Activated CD4-positive, CD25-positive, alpha-beta regulatory T cell (primary cell): ENCODE measurements around the gene DDOST.

ENCODE experiments used
- DNase-seq, 4 experiments: peaks; one replicate each; lab custom pipeline; 2025; lab: John Stamatoyannopoulos, UW

The DDOST gene

DNA sequence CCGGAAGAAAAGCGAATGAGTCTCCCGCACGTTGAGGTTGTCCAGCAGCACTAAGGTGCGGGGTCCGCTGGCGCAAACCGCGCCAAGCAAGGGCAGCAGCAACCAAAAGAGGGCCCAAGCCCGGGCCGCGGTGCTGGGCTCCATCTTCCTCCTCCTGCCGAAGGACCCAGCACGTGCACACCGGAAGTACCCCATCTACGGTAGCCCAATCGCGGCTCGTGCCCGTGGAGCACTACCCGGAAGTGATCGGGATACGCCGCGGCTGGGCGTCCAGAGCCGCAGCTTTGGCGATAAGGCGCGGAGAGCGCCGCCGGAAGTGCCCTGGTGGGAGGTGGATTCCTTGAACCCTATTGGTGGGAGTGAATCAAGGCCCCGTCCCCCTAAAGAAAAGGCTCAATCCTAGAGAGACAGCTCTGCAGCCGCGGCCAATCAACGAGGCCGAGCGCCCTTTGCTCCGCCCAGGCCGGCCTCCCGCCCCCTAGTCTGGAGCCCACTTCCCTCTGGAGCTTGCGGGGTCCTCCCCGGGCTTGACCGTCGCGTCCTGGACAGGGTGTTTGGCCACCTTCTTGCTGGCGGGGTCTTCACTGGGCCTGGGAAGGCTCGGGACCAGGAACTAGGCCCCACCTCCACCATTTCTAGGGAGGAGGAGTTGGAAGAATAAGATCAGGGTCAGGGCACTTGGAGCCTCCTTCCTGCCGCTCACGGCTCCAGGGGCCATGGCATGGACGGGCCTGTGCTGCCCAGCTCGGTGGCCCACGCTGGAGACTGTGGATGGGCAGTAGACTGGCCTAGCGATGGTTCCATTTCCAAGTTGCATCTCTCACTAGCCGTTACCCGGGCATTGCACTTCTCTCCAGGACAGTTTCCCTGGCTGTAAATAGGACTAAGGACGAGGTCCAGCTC lies at the start of gene DDOST:
TSS of gene DDOST (minus strand) at position 163 of the 903 bp plus-strand sequence. CDS start at position 144, 19 bp downstream.
- peak; percentile 85 to 91 (median 88) for DNase-seq

DNA sequence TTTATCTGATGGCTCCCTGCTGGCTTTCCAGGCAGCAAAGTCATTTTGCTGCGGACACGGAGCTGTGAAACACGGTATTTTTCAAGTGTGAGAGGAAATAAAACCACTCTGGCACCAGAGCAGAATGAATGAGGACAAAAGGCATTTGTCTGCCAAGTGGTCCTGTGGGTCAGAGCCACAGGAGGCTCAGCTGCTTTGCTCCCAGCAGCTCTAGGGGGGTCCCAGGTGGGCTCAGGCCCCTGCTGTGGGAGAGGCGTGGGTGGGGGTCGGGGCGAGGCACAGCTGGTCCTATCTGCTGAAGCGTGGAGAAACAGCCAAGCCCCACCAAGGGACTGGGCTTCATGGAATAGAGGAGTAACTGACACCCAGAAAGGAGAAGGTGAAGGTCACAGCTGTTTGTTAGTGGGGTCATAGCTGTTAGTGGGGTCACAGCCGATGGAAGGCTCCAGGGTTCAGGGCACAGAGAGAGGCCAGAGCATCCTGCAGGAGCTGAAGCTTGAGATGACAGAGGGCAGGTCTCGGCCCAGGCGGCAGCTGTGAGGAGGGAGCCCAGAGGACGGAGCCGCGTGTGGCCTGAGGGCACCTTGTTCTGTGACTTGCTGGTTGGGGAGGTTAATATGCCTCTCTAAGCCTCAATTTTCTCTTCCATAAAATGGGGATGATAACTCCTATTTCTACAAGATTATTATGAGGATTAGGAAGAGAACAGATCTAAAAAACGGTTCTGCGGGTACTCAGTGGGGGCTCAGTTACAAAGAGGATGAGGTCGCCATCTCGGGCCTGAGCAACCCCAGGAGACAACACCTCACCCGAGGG lies 49.5 kb upstream of the DDOST start:
- DNase-seq: no peak

DNA sequence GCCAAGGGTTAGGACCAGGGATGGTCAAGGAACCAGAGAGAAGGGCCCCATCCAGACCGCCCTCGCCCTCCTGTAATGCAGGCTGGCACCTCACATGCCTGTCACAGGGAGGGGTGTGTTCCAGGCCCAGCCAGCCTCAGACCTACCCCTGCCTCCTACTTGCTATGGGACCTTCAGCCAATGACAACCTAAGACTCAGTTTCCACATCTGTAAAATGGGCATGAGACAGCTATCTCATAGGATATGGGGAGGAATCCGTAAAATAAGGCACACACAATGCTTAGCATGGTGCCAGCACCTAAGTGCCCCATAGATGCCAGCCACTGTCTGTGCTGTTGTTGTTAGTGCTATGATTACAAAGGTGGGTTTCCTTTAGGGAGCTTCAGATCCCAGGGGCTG lies 48.7 kb upstream of the DDOST start:
- no peak for DNase-seq

DNA sequence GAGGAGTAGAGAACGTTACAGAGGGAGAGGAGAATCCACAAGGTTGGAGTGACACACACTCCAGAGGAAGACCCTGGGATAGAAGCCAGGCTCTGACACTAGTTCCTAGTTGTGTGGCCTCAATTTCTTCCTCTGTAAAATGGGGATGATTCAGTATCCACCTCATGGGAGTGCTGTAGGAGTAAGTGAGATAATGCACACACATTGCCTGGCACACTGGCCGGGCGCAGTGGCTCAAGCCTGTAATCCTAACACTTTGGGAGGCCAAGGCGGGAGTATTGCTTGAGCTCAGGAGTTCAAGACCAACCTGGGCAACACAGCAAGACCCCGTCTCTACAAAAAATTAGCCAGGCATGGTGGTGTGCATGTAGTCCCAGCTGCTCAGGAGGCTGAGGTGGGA lies 47.7 kb upstream of the DDOST start:
- DNase-seq: no peak

DNA sequence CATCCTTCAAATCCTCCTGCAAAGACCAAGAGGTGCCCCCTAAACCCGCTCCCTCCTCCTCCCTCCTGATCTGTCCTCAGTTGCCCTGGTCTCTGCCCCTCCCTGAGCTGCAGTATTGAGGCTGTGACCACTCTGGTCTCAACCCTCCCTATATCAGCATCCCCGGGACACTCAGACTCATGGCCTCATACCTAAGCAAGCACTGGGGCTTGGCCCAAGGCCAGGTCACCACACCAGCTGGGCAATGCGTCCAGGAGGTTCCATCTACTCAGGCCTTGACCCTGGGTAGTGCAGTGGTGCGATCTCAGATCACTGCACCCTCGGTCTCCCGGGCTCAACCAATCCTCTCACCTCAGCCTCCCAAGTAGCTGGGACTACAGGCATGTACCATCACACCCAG lies 46.9 kb upstream of the DDOST start:
- no peak for DNase-seq

DNA sequence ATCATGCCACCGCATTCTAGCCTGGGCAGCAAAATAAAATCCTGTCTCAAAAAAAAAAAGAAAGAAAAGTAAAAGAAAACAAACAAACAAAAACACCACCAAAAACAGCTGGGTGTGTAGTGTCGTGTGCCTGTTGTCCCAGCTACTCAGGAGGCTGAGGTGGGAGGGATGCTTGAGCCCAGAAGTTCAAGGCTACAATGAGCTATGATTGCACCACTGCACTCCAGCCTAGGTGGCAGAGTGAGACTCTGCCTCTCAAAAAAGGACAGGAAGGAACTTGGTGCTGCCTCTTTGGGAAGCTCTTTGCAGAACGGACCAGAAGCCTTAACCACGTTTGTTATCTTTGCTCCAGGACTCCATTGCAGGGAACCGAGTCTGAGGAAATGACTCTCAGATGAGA lies 45.7 kb upstream of the DDOST start:
- DNase-seq: no peak

DNA sequence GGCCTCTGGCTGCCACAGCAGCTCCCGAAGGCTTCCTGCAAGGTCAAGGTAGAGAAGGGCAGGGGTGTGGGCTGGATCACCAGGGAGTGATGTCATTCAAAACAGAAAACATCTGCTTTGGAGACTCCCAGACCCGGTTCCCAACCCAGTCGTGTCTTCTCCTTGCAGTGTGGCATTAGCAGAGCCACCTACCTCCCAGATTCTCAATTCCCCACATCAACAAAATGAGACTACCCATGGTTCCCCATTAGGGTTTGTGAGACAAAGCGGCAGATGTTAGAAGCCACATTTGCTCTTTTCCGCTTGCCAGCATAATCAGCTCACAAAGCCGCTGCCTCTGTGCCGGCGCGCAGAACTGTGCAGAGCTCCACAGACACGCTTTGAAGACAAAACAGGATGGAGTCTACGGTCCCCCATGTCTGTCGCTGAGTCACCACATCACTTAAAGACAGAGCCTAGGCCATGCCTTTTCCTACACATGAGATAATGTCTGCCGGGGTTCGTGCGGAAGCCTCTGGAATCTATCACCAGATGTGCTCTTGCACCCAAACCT lies 44.1 kb upstream of the DDOST start:
- DNase-seq: no peak

DNA sequence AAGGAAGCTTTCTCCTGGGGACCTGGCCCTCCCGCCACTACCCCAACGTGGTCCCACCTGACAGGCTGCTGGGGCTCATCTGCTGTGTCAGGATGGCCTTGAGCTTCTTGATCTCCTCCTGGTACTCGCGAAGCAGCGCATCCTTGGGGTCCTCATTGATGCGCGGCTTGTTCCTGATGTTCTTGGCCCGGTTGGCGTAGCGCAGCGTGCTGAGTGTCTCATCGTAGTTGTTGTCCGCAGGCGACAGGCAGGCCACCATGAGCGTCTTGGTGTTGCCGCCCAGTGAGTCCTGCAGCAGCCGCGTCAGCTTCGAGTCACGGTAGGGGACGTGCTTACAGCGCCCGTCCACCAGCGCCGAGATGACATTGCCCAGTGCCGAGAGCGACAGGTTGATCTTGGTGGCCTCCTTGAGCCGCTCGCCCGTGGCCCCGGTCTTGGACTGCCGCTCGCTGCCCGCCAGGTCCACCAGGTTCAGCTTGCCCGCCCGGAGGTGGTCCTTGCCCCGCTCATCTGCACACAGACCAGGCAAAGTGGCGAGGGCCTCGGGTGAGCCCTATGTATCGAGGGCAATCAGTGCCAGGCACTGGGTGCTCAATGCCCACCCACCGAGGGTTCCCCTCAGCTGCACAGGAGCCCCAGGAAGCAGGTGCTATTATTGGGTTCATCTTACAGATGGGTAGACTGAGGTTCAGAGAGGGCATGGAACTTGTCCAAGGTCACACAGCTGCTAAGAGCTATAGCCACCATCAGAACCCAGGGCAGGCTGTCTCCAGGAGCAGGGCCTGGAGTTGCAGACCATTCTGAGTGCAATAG lies 43.4 kb upstream of the DDOST start:
- DNase-seq: no peak

DNA sequence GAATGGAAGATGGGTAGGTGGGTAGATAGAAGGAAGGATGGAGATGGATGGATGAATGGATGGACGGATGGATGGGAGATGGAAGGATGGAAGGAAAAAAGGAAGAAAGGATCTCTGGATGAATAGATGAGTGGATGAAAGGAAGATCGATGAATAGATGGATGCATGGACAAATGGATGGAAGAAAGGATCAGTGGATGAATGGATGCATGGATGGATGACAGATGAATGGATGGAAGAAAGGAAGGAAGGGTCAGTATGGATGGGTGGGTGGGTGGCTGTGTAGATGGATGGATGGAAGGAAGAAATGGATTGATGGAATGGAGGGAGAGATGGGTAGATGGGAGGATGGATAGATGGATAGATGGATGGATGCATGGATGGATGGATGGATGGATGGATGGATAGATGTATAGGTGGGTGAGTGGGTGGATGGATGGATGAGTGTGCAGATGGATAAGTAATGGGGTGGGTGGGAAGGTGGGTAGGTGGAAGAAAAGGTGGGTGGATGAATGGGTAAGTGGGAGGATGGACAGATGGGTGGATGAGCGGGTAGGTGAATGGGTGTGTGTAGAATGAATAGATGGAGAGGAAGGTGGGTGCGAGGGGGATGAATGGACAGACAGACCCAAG lies 42.1 kb upstream of the DDOST start:
- no peak for DNase-seq

DNA sequence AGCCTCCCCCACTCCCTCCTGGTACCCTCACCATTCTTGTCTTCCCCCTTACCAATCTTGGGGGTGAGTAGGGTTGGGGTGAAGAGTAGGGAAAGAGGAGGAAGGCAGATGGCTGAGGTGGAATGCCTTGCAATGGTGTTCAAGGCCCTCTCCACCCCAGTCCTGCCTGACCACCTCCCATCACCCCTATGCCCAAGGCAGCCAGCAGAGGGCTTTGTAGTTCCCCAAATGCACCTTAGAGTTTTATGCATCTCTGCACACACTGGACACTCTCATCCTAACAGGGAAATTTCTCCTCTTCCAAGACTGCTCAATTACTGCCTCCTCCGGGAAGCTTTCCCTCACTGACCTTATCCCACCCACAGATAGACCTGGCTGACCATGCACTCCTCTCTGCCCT lies 41.2 kb upstream of the DDOST start:
- no peak for DNase-seq

DNA sequence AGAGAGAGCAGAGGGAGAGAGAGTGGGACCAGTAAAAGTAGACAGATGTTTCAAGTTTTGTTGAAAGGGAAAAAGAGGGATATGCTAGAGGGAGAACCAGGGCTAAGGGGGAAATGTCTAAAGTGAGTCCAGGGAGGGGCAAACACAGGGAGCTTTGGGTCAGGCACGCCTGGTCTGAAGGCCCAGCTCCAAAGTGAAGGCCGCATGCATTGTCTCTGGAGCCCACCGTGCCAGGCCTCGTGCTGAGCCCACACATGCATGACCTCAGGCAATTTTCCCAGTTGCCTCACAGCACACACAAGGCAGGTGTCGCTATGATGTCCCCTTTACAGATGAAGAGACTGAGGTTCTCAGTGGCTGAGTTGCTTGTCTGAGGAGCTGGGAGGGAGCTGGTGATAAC lies 40.7 kb upstream of the DDOST start:
- no peak for DNase-seq

DNA sequence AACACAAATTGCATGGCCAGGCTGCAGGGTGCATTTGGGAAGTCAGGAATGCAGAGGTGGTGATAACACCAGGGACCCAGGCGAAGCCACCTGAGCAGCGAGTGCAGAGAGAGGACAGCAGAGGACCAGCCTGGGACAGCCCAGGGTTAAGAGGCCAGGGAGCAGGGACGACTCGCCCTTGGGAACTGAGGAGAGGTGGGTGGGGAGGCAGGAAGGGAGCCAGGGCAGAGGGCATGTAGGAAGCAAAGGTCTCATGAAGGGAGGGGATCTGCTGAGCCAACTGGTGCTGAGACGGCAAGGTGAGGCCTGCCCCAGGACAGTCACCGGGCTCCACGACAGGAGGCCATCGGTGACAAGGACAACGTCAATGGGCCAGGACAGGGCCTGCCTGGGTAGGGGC lies 40.3 kb upstream of the DDOST start:
- DNase-seq: no peak

DNA sequence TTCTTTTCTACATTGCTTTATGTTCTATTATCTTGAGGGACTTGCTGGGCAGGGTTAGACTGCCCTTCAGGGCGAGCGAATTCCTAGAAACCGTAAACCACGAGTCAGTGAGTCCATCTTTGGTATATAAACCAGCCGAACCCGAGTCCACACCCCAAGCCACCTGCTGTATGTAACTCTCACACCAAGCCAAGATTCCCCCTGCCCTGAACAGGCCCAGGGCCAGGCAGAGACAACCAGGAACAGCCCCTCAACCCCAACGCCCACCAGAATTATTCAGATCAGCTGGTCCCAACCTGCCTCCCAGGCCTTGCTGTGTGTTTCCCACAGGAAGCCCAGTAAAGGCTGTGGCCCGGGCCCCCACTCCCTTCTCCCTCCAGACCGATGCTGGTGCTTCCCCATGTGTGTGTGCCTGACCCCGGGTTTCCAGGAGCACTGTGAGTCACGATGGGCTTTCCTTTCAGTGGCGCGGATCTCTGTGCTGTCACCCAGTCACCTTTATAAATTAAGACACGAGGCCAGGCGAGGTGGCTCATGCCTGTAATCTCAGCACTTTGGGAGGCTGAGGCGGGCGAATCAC lies 39.6 kb upstream of the DDOST start:
- no peak for DNase-seq

DNA sequence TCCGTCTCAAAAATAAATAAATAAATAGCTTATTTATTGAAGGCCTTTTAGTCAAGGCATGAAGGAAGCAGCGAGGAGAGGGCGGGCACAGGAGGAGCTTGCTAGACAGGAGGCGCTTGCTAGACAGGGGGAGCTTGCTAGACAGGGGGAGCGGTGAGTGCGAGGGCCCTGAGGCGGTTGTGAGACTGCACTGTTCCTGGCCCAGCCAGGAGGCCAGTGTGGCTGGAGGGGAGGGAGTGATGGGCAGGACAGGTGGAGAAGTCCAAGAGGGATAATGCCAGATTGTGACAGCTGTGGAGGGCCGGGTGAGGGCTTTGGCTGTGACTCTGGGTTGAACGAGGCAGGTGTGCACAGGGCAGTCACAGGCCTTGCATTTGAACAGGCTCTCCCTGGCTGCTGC lies 38.4 kb upstream of the DDOST start:
- no peak for DNase-seq

DNA sequence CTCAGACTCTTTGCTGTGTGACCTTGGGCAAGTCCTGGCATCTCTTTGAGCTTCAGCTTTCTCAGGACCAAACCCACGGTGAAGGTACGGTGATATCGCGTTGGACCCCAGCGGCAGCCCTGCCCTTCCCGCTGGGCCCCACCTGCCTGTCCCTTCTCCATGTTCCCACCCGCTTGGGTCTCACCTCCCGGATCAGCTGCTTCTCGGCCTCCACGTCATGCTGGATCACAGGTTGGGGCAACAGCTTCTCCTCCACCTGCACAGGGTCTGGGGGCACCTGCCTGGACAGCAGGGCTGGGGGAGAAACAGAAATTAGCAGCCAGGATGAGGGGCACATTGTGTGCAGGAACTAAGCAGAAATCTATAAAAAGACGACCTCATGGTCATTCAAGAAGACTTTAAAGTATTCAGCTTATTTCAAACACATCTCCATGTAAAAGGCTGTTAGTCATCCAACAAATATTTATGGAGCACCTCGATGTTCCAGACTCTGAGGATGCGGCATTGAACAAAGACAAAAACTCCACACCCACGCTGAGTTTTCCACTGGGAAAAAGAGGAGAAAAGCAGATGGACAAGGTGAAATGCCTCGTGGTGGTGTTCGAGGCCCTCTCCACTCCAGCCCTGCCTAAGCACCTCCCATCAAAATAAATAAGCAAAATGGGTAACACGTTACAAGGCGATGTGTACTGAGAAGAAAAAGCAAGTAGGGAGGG lies 37.2 kb upstream of the DDOST start:
- no peak for DNase-seq

DNA sequence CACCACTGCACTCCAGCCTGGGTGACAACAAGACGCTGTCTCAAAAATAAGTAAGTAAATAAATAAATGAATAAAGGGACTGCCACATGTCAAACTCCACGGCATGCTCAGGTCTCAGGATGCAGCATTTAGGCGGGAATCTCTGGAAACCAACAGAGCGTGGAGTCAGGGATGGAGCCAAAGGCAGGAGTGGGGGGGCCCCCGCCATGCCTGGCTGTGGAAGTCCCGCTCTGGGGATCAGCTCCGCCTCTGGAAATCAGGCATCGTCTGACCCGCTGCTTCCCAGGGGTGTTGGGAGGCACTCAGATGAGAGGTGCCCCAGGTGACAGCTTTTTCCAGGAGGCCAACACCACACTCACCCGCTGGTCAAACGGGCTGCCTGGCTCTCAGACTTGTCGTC lies 36.4 kb upstream of the DDOST start:
- DNase-seq: no peak

DNA sequence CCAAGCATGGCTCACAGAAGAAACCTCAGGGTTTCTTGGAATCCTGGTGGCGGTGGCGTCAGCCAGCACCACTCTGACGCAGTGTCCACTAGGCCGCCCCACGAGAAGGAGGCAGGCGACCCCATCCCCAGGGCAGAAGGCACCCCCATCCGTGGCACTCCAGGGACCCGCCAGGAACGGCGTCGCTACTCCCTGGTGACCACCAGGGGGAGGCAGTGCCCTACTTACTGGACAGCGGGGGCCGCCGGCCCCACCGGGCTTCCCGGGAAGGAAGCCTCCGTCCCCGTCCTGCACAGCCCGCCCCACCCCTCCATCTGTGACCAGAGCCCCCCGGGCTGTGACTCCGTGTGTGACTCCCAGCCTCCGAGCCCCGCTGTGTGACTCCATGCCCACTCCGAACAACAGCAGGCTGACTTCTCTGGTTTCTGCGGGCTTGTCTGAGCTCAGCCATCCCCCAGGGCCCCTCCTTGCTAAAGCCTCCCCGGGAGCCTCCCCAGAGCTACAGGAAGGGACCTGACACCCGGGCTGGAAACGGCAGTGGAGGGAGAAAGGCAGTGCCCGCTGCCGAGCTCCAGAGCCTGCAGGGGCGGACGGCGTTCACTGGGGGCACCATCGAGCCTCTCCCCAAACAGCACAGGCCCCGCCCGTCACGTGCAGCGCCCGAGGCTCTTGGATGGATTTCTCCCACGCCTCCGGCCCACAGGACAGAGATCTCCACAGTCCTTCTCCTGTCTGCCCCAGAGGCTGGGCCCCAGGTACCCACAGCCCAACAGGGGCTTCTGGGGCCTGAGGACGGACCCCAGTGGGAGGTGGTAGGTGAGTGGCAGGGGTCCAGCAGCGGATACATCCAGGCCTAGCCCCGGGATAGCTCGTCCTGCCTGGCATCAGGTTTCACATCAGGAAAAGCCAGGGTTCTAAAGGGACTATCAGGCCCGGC lies 35.5 kb upstream of the DDOST start:
- DNase-seq: peak; percentile 54 to 63 (median 54)

DNA sequence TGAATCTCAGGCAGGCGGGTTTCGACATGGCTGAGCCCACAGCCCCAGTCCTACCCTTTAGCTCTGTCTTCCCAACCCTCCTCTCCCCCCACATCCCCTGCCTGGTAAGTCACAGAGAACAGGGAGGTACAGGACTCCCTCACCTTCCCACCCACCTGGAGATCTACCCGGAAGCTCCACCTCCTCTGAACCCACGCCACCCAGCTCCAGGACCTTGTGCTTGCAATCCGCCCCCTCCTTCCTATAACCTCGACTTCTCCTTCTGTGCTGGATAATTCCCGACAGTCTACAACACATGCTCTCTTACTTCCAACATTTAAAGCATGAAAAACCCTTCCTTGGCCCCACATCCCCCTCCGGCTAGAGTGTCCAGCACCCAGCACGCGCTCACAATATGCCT lies 34.3 kb upstream of the DDOST start:
- DNase-seq: no peak

DNA sequence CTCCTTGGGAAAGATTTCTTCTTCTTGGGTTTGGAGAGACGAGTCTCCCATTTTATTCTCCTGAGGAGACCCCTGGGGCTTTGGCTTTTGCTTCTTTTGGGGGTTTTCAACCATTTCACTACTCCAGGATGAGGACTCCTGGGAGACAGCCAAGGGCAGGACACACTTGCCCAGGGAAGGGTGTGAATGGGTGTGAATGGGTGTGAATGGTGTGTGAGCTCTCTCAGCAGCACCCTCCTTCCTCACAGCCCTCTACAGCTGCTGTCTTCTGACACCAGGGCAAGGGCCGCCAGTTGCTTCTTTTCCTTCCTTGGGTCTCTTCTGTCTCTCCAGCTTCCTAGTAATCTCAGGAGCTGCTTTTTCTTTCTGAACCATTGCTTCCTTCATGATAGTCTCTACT lies 32.5 kb upstream of the DDOST start:
- DNase-seq: no peak
